ENCODE results near the gene ETS2.

DNA sequence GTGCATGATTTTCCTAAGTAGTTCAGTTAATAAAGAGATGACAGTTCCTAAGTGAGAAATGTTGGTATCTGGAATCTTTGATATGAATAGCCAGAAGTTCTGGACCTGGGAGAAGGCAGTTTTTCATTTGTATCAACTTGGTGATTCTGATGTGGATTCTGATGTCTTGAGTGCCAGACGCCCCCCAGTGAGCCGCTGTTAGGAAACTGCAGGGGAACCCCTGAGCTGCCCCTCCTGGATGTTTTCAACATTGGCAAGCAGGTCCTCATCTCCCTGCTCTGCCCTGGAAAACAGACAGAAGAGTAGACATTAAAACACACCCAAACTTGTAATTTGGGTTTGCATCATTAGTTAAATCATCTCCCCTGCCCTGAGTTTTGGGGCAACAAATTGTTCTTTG lies 7.4 kb downstream of the ETS2 start:
- TF ChIP-seq, protein P1, sequence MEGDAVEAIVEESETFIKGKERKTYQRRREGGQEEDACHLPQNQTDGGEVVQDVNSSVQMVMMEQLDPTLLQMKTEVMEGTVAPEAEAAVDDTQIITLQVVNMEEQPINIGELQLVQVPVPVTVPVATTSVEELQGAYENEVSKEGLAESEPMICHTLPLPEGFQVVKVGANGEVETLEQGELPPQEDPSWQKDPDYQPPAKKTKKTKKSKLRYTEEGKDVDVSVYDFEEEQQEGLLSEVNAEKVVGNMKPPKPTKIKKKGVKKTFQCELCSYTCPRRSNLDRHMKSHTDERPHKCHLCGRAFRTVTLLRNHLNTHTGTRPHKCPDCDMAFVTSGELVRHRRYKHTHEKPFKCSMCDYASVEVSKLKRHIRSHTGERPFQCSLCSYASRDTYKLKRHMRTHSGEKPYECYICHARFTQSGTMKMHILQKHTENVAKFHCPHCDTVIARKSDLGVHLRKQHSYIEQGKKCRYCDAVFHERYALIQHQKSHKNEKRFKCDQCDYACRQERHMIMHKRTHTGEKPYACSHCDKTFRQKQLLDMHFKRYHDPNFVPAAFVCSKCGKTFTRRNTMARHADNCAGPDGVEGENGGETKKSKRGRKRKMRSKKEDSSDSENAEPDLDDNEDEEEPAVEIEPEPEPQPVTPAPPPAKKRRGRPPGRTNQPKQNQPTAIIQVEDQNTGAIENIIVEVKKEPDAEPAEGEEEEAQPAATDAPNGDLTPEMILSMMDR (optimal IDR thresholded peaks at IDR 0.05 in 1 of 3, IDR thresholded peaks at IDR 0.05 in 1 of 3, conservative IDR thresholded peaks at IDR 0.05 in 1 of 3; ENCODE audit: extremely low read depth in 1 of 3, insufficient read depth in 2 of 3, low read length in 3 of 3): no peak
- TF ChIP-seq EZH2 (IDR thresholded peaks at IDR 0.05; ENCODE audit: low read length): no peak
